OCI-LY1 (cell line): ENCODE results near the gene NUAK1.

Experiments used
- H2AFZ ChIP-seq: fragments of 200-600 bp; sonication (generic), shearing (Covaris generic); 2 replicates; pipeline ENCODE4 v1.6.0; 2014; ENCODE audit warnings: antibody characterized with exemption, mild to moderate bottlenecking, low read length
- H3F3A ChIP-seq: fragments of 200-600 bp; sonication (generic), shearing (Covaris generic); 2 replicates; pipeline ENCODE4 v1.6.0; 2014; ENCODE audit warnings: mild to moderate bottlenecking, antibody characterized with exemption, low read length, moderate library complexity; ENCODE audit not compliant: insufficient read depth
- H3K27ac ChIP-seq: fragments of 200-600 bp; sonication (generic); 2 replicates; pipeline ENCODE4 v1.5.1; 2014; ENCODE audit warnings: low read length, mixed run types, mild to moderate bottlenecking, low read depth; ENCODE audit not compliant: poor library complexity, severe bottlenecking
- H3K27me3 ChIP-seq: fragments of 200-600 bp; sonication (generic); 2 replicates; pipeline ENCODE4 v1.6.0; 2014; ENCODE audit warnings: antibody characterized with exemption, mild to moderate bottlenecking, low read length, moderate library complexity; ENCODE audit not compliant: insufficient read depth
- H3K36me3 ChIP-seq: fragments of 200-600 bp; sonication (generic); 2 replicates; pipeline ENCODE4 v1.6.1; 2014; ENCODE audit warnings: mild to moderate bottlenecking, antibody characterized with exemption, low read length, moderate library complexity, mixed read lengths; ENCODE audit not compliant: insufficient read depth
- H3K4me1 ChIP-seq: fragments of 200-600 bp; sonication (generic); 2 replicates; pipeline ENCODE4 v1.5.1; 2014; ENCODE audit warnings: mild to moderate bottlenecking, low read length, moderate library complexity; ENCODE audit not compliant: insufficient read depth, severe bottlenecking
- H3K4me2 ChIP-seq: fragments of 200-600 bp; sonication (generic), shearing (Covaris generic); 2 replicates; pipeline ENCODE4 v1.6.1; 2014; ENCODE audit warnings: low read length
- H3K4me3 ChIP-seq: fragments of 200-600 bp; sonication (generic); 2 replicates; pipeline ENCODE4 v1.5.1; 2014; ENCODE audit warnings: low read length, low read depth, mild to moderate bottlenecking, mixed read lengths; ENCODE audit not compliant: poor library complexity, severe bottlenecking
- H3K79me2 ChIP-seq: fragments of 200-600 bp; shearing (Covaris generic); 2 replicates; pipeline ENCODE4 v1.6.1; 2016; ENCODE audit warnings: mixed run types, low read length, mixed read lengths; ENCODE audit not compliant: insufficient read depth
- H3K9ac ChIP-seq: fragments of 200-600 bp; sonication (generic), shearing (Covaris generic); 2 replicates; pipeline ENCODE4 v1.6.1; 2014; ENCODE audit warnings: mild to moderate bottlenecking, low read length, mixed read lengths
- H3K9me2 ChIP-seq: fragments of 200-600 bp; sonication (generic), shearing (Covaris generic); 2 replicates; pipeline ENCODE4 v1.6.1; 2014; ENCODE audit warnings: low read depth, mild to moderate bottlenecking, low read length, mixed read lengths
- H3K9me3 ChIP-seq: fragments of 200-600 bp; shearing (Covaris generic); 2 replicates; pipeline ENCODE4 v1.6.1; 2014; ENCODE audit warnings: low read length, mixed read lengths
- H4K20me1 ChIP-seq: fragments of 200-600 bp; sonication (generic), shearing (Covaris generic); 2 replicates; pipeline ENCODE4 v1.6.0; 2016; ENCODE audit warnings: mild to moderate bottlenecking, low read length; ENCODE audit not compliant: insufficient read depth
- CTCF ChIP-seq: fragments of 200-600 bp; sonication (generic), shearing (Covaris generic); IDR thresholded peaks from 2 replicates; pipeline ENCODE4 v1.5.1; 2017; ENCODE audit warnings: mild to moderate bottlenecking, antibody characterized with exemption, low read length, moderate library complexity, mixed read lengths
- EZH2 ChIP-seq: fragments of 200-600 bp; sonication (generic), shearing (Covaris generic); IDR thresholded peaks from 2 replicates; pipeline ENCODE4 v1.8.0; 2017; ENCODE audit warnings: borderline replicate concordance, mixed run types, mild to moderate bottlenecking, antibody characterized with exemption, low read length, moderate library complexity, mixed read lengths

Gene NUAK1

GRCh38 chr12:106123110-106123509, 15.6 kb downstream of the NUAK1 start:
- Histone ChIP-seq H3K79me2 (no peaks in the 10 kb centered on the region), H3K36me3 (no peaks in the 10 kb centered on the region), H4K20me1 (no peaks in the 10 kb centered on the region)

DNA sequence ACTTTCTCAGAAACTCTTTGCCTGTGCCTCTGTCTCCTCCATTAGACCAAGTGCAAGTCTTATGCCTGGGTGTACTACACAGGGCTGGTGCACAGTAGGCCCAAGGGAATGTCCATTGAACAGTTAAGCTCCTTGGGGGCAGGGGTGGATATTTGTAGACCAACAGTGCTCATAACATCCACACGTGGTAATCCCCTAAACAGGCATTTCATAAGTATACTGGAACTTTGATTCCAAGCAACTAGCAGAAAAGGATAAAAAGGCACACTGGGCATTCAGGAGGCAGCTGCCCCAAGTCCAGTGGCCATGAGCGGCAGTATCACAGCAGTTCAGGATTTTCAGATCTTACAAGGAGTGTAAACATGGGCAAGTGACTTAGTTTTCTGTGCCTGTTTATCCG, 16.8 kb downstream of the NUAK1 start:
- Histone ChIP-seq H3K79me2 (no peaks in the 10 kb centered on the region), H2AFZ (no peak overlapping the region)

More at GRCh38 chr12:106123110-106123509, 15.6 kb downstream of the NUAK1 start:
- H3K27me3 ChIP-seq: no peaks in the 10 kb centered on the region
- no peaks in the 10 kb centered on the region for H3F3A ChIP-seq
- H3K9me3 ChIP-seq: no peaks in the 10 kb centered on the region
- H3K4me2 ChIP-seq: no peak overlapping the region
- H3K4me1 ChIP-seq: no peaks in the 10 kb centered on the region
- H3K4me3 ChIP-seq: no peak overlapping the region
- H2AFZ ChIP-seq: no peak overlapping the region
- no peaks in the 10 kb centered on the region for H3K9me2 ChIP-seq
- H3K27ac ChIP-seq: no peak overlapping the region
- H3K9ac ChIP-seq: no peak overlapping the region
- no peak for TF ChIP-seq CTCF
- no peak for TF ChIP-seq EZH2

DNA sequence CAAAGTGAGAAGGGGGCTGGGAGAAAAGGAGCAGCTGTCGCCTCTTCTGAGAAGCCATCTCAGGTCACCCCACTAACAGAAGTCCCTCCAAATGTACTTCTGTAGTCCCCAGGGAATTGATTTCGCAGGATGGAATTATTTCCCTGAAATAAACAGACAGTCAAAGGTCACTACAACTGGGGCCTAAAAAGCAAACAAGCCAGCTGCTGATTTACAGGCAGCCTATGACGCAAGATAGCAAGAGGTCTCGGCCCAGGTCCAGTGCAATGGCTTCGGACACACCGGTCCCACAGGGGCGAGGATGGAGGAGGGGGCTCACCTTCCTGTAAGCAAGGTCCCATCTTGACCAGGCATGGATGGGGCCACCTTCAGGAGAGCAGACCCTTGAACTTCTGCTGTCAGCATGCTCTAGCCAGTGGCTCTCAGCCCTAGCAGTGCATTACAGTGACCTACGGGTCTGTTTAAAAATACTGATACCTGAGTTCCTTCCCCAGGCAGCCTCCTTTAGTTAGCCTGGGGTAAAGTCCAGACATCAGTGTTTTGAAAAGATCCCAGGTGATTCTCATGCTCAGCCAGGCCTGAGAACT, 18.1 kb downstream of the NUAK1 start:
- TF ChIP-seq CTCF: no peak
- no peak for TF ChIP-seq EZH2

More for the DNA sequence above, 16.8 kb downstream of the NUAK1 start:
- Histone ChIP-seq H3K4me1 (no peaks in the 10 kb centered on the region), H3F3A (no peaks in the 10 kb centered on the region), H3K9ac (no peak overlapping the region), H3K9me3 (no peaks in the 10 kb centered on the region), H3K4me3 (no peak overlapping the region), H3K4me2 (no peak overlapping the region), H3K9me2 (no peaks in the 10 kb centered on the region), H3K27ac (no peak overlapping the region), H3K27me3 (no peaks in the 10 kb centered on the region), H4K20me1 (no peaks in the 10 kb centered on the region), H3K36me3 (no peaks in the 10 kb centered on the region)
- TF ChIP-seq CTCF (no peak), EZH2 (no peak)

More for the DNA sequence above, 18.1 kb downstream of the NUAK1 start:
- H4K20me1 ChIP-seq: no peaks in the 10 kb centered on the region
- H3K9me3 ChIP-seq: no peaks in the 10 kb centered on the region
- H3K4me3 ChIP-seq: no peak overlapping the region
- H3K9me2 ChIP-seq: no peaks in the 10 kb centered on the region
- no peak overlapping the region for H3K27ac ChIP-seq
- H3K79me2 ChIP-seq: no peaks in the 10 kb centered on the region
- H3K4me2 ChIP-seq: no peak overlapping the region
- no peaks in the 10 kb centered on the region for H3K36me3 ChIP-seq
- no peaks in the 10 kb centered on the region for H3K27me3 ChIP-seq
- no peaks in the 10 kb centered on the region for H3F3A ChIP-seq
- H3K9ac ChIP-seq: no peak overlapping the region
- H3K4me1 ChIP-seq: no peaks in the 10 kb centered on the region
- H2AFZ ChIP-seq: no peak overlapping the region
